ENCODE results near the gene OPA1.

OPA1 gene

DNA sequence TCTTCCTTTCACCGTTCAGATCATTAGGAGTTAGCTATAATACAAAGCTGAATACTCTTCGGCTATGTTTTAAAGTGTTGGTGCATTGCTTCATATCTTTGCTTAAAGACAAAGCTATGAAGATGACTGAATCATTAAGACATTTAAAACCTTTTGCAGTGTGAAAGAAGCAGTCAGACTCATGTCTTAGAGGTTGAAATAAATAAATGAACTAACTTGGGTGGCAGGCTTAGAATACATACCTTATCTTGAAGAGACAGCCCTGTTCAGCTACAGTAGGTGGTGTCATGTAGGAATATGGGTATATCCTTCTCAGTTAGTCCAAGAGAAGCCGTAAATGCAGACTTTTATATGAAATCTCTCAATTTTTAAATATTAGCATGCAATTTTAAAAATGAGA, 63.4 kb downstream of the OPA1 start:
- Histone ChIP-seq H3K27ac (ENCODE audit: low read length) (no peak overlapping the region), H3K9me3 (ENCODE audit: control insufficient read depth in 1 of 2, low read length in 2 of 2) (no peaks in the 10 kb centered on the region), H3K27me3 (ENCODE audit: low read depth, low read length) (no peaks in the 10 kb centered on the region), H3K4me1 (ENCODE audit: control insufficient read depth in 1 of 2, insufficient read depth in 2 of 2, low read length in 2 of 2) (no peaks in the 10 kb centered on the region), H3K4me3 (ENCODE audit: low read depth in 1 of 2, low read length in 2 of 2) (no peak overlapping the region), H3K36me3 (ENCODE audit: control insufficient read depth in 1 of 2, insufficient read depth in 2 of 2, low read length in 2 of 2) (peaks cover 29 to 47% of the 10 kb centered on the region in 2 donors)

DNA sequence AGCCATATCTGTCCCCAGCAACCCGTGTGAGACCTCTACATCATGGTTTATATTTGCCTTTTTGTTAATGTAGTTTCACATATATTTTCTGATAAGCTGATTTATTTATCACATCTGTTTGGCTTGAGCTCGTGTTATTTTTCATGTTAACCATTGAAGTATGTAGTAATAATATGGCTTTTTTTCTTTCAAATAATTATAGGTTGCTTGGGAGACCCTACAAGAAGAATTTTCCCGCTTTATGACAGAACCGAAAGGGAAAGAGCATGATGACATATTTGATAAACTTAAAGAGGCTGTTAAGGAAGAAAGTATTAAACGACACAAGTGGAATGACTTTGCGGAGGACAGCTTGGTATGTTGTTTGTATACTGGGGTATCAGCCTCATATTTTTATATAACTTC, 63.9 kb downstream of the OPA1 start:
- H3K4me1 ChIP-seq (ENCODE audit: control insufficient read depth in 1 of 2, insufficient read depth in 2 of 2, low read length in 2 of 2) = no peaks in the 10 kb centered on the region
- peaks cover 29 to 47% of the 10 kb centered on the region in 2 donors for H3K36me3 ChIP-seq (ENCODE audit: control insufficient read depth in 1 of 2, insufficient read depth in 2 of 2, low read length in 2 of 2)
- H3K27ac ChIP-seq (ENCODE audit: low read length) = no peak overlapping the region
- no peaks in the 10 kb centered on the region for H3K9me3 ChIP-seq (ENCODE audit: control insufficient read depth in 1 of 2, low read length in 2 of 2)
- no peaks in the 10 kb centered on the region for H3K27me3 ChIP-seq (ENCODE audit: low read depth, low read length)
- no peak overlapping the region for H3K4me3 ChIP-seq (ENCODE audit: low read depth in 1 of 2, low read length in 2 of 2)

DNA sequence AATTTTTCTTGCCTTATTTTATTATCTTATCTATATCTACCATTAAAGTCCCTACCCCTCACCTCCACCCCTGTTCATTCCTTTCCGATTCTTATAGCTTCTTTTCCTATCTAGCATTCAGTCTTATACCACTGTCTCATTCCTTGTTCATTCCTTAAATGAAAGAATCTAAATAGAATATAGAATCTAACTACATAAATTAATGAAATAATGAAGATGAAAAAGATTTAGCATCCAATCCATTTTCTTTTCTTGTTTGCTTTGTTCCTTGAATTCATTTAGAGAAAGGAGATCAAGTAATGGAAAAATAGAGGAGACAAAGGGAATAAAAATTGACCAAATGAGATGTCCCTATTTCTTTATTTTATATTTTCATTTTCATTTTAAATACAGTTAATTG, 67.2 kb downstream of the OPA1 start:
- no peaks in the 10 kb centered on the region for H3K4me1 ChIP-seq (ENCODE audit: control insufficient read depth in 1 of 2, insufficient read depth in 2 of 2, low read length in 2 of 2)
- no peak overlapping the region for H3K27ac ChIP-seq (ENCODE audit: low read length)

DNA sequence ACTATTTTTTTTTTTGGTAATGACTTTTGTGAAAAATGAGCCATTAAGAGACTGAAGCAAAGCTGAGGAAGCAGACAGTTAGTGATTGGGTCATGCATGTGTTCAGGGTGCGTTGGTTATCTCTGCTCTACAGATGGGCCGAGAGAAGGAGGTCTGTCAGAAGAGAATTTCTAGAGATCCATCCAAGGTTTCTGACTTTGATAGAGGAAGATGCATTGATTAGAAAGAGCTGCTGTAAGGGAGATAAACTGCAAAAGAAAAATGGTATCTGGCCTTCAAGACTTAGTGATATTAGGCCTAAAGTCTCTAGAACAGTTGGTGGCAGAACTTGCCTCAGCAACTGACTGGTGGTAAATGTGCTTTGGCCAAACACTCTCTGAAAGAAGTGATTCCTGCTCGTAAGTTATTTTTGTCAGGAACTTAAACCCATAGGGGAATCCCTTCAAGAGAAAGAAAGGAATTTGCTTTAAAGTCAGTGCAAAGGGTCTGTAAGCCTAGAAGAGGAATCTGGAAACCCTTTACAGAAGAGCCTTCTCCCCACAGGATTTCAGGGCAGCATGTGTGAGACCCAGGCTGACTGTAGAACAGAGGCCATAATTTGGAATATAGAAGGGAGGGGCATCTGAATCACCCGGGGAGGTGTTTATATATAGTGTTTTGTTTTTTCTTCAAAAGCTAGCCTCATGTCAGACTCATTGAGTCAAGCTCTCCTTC, 67.8 kb downstream of the OPA1 start:
- Histone ChIP-seq H3K36me3 (ENCODE audit: control insufficient read depth in 1 of 2, insufficient read depth in 2 of 2, low read length in 2 of 2) (peaks cover 36 to 47% of the 10 kb centered on the region in 2 donors), H3K9me3 (ENCODE audit: control insufficient read depth in 1 of 2, low read length in 2 of 2) (no peaks in the 10 kb centered on the region), H3K27ac (ENCODE audit: low read length) (no peak overlapping the region), H3K4me1 (ENCODE audit: control insufficient read depth in 1 of 2, insufficient read depth in 2 of 2, low read length in 2 of 2) (no peaks in the 10 kb centered on the region), H3K4me3 (ENCODE audit: low read depth in 1 of 2, low read length in 2 of 2) (no peak overlapping the region), H3K27me3 (ENCODE audit: low read depth, low read length) (no peaks in the 10 kb centered on the region)

More for the DNA sequence above, 67.2 kb downstream of the OPA1 start:
- Histone ChIP-seq H3K36me3 (ENCODE audit: control insufficient read depth in 1 of 2, insufficient read depth in 2 of 2, low read length in 2 of 2) (peaks cover 36 to 53% of the 10 kb centered on the region in 2 donors), H3K27me3 (ENCODE audit: low read depth, low read length) (no peaks in the 10 kb centered on the region), H3K4me3 (ENCODE audit: low read depth in 1 of 2, low read length in 2 of 2) (no peak overlapping the region), H3K9me3 (ENCODE audit: control insufficient read depth in 1 of 2, low read length in 2 of 2) (no peaks in the 10 kb centered on the region)

DNA sequence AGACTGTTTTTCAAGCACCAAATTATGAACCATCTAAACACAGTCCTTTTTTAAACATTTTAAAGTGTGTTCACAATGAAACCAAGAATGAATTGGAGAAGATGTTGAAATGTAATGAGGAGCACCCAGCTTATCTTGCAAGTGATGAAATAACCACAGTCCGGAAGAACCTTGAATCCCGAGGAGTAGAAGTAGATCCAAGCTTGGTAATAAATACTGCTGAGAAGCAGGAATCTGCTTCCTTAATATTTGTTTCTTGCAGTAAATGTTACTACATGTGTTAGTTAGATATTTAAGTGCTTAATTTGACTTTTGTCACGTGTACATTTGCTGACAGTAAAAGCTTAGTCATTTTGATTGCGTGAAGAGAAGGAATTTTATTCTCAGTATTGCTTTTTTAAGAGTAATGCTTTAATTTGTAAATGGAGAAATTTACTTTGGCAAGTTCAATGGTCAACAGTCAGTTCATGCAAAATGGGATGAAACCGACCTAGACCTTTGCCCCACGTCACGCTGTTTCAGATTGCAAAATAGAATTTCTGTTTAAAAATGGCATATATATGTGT, 69.8 kb downstream of the OPA1 start:
- no peak overlapping the region for H3K27ac ChIP-seq (ENCODE audit: low read length)
- H3K9me3 ChIP-seq (ENCODE audit: control insufficient read depth in 1 of 2, low read length in 2 of 2) = no peaks in the 10 kb centered on the region
- no peak overlapping the region for H3K4me3 ChIP-seq (ENCODE audit: low read depth in 1 of 2, low read length in 2 of 2)
- H3K36me3 ChIP-seq (ENCODE audit: control insufficient read depth in 1 of 2, insufficient read depth in 2 of 2, low read length in 2 of 2) = peaks cover 29 to 39% of the 10 kb centered on the region in 2 donors
- no peaks in the 10 kb centered on the region for H3K4me1 ChIP-seq (ENCODE audit: control insufficient read depth in 1 of 2, insufficient read depth in 2 of 2, low read length in 2 of 2)
- no peaks in the 10 kb centered on the region for H3K27me3 ChIP-seq (ENCODE audit: low read depth, low read length)

DNA sequence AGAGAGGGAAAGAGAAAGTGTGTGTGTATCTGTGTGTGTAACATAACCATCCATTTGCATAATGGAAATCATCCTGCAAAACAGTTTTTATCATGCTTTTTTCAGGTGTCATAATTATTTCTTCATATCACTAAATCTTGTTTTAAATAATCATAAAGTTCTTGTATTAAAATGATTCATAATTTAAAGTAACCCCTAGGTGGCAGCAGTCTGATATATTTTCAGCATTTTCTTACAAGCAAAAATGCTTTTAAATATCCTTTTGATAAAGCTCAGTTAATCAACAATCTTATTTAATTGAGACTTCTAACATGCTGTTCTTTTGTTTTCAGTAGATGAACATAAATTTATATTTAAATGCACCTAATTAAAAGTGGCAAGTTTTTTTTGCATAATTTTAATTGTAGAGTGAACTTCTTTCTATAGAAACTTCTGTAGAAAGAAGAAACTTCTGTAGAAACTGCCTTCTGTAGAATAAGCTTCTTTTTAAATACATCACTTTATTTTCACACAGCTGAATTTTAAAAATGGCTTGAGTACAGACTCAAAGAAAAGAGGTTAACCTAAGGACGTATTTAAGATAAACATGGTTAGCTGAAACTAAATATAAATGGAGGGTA, 72.5 kb downstream of the OPA1 start:
- Histone ChIP-seq H3K27me3 (ENCODE audit: low read depth, low read length) (no peaks in the 10 kb centered on the region), H3K27ac (ENCODE audit: low read length) (no peak overlapping the region), H3K4me1 (ENCODE audit: control insufficient read depth in 1 of 2, insufficient read depth in 2 of 2, low read length in 2 of 2) (no peaks in the 10 kb centered on the region), H3K36me3 (ENCODE audit: control insufficient read depth in 1 of 2, insufficient read depth in 2 of 2, low read length in 2 of 2) (peaks cover 29 to 34% of the 10 kb centered on the region in 2 donors), H3K4me3 (ENCODE audit: low read depth in 1 of 2, low read length in 2 of 2) (no peak overlapping the region), H3K9me3 (ENCODE audit: control insufficient read depth in 1 of 2, low read length in 2 of 2) (no peaks in the 10 kb centered on the region)

DNA sequence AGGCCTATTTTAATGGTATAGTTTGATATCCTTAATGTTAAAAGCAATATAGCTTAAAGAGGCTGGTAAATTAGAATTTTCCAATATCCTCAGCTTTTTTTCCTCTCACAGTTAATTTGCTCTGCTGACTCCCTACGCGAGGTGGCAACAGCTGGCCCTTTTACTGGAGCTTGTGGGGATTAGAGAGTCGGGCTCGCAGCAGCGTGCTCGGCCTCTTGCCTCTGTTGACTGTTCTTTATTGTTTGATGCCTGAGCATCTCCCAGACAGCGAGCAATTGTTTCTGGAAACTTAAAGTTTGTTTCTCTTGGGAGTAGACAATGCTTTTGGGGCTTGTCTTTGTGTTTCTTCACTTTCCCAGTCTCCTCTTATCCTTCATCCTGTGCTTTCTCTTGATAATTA, 80.8 kb downstream of the OPA1 start:
- no peak overlapping the region for H3K27ac ChIP-seq (ENCODE audit: low read length)

DNA sequence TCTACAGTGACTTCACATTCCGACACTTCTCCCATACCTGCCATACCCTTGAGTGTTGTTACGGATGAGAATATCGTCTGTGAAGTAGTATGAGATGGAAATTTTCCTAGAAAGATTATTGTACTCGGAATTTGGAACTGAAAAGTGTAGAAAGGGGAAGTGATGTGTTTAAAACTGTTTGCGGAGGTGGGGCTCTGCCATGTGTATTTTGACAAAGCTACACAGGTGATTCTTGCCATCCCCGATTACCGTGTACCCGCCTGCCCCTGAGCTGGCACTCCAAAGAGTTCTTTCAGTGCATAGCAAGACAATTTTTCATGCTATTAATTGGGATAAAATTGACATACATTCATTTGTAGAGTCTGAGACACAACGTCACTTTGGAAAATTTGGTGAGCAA, 81.7 kb downstream of the OPA1 start:
- H3K36me3 ChIP-seq (ENCODE audit: control insufficient read depth in 1 of 2, insufficient read depth in 2 of 2, low read length in 2 of 2) = peaks cover 10 to 31% of the 10 kb centered on the region in 2 donors
- H3K4me1 ChIP-seq (ENCODE audit: control insufficient read depth in 1 of 2, insufficient read depth in 2 of 2, low read length in 2 of 2) = no peaks in the 10 kb centered on the region
- no peak overlapping the region for H3K27ac ChIP-seq (ENCODE audit: low read length)
- no peaks in the 10 kb centered on the region for H3K27me3 ChIP-seq (ENCODE audit: low read depth, low read length)
- no peak overlapping the region for H3K4me3 ChIP-seq (ENCODE audit: low read depth in 1 of 2, low read length in 2 of 2)
- no peaks in the 10 kb centered on the region for H3K9me3 ChIP-seq (ENCODE audit: control insufficient read depth in 1 of 2, low read length in 2 of 2)

More for the DNA sequence above, 80.8 kb downstream of the OPA1 start:
- Histone ChIP-seq H3K4me1 (ENCODE audit: control insufficient read depth in 1 of 2, insufficient read depth in 2 of 2, low read length in 2 of 2) (no peaks in the 10 kb centered on the region), H3K36me3 (ENCODE audit: control insufficient read depth in 1 of 2, insufficient read depth in 2 of 2, low read length in 2 of 2) (peaks cover 10 to 29% of the 10 kb centered on the region in 2 donors), H3K9me3 (ENCODE audit: control insufficient read depth in 1 of 2, low read length in 2 of 2) (no peaks in the 10 kb centered on the region), H3K27me3 (ENCODE audit: low read depth, low read length) (no peaks in the 10 kb centered on the region), H3K4me3 (ENCODE audit: low read depth in 1 of 2, low read length in 2 of 2) (no peak overlapping the region)

DNA sequence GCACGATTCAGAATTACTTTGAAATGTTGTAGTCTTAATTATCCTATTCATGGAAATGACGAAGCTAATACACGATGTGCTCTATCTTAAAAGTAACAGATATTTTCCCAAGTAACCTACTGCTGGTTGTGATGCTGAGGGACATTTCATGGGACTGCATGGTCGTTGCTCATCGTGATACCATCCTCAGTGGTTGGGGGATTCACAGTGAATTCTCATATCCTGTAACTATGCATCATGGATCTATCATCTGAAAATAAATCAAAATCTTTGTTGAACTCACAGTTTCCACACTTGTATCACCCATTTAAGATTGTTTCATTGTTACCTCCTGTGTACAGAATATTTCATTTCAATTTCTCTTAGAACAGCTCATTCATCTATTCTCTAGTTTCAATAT, 84.7 kb downstream of the OPA1 start:
- no peaks in the 10 kb centered on the region for H3K9me3 ChIP-seq (ENCODE audit: control insufficient read depth in 1 of 2, low read length in 2 of 2)
- H3K27me3 ChIP-seq (ENCODE audit: low read depth, low read length) = no peaks in the 10 kb centered on the region
- H3K36me3 ChIP-seq (ENCODE audit: control insufficient read depth in 1 of 2, insufficient read depth in 2 of 2, low read length in 2 of 2) = peaks cover 5 to 21% of the 10 kb centered on the region in 2 donors
- no peak overlapping the region for H3K4me3 ChIP-seq (ENCODE audit: low read depth in 1 of 2, low read length in 2 of 2)
- no peak overlapping the region for H3K27ac ChIP-seq (ENCODE audit: low read length)
- no peaks in the 10 kb centered on the region for H3K4me1 ChIP-seq (ENCODE audit: control insufficient read depth in 1 of 2, insufficient read depth in 2 of 2, low read length in 2 of 2)

DNA sequence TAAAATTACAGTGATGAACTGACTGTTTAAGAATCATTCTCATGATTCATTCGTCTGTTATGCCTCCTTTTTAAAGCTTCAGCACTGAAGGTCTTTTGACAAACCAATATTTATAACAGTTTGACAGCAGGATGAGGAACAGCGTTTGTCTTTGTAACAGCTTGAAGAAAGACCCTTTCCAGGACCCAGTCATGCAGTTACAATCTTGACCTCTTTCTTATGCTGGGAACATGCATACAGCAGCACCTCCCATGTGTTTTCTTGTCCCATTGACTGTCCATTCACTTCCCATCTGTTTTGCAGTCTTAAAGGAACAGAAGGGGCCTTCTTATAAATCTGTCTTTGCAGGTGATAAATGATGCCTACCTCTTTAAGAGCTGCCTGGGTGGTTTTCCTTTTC, 87.2 kb downstream of the OPA1 start:
- H3K4me3 ChIP-seq (ENCODE audit: low read depth in 1 of 2, low read length in 2 of 2) = no peak overlapping the region
- H3K27ac ChIP-seq (ENCODE audit: low read length) = no peak overlapping the region
- no peaks in the 10 kb centered on the region for H3K27me3 ChIP-seq (ENCODE audit: low read depth, low read length)
- H3K4me1 ChIP-seq (ENCODE audit: control insufficient read depth in 1 of 2, insufficient read depth in 2 of 2, low read length in 2 of 2) = no peaks in the 10 kb centered on the region
- H3K9me3 ChIP-seq (ENCODE audit: control insufficient read depth in 1 of 2, low read length in 2 of 2) = no peaks in the 10 kb centered on the region
- peaks cover 13% of the 10 kb centered on the region in 2 donors for H3K36me3 ChIP-seq (ENCODE audit: control insufficient read depth in 1 of 2, insufficient read depth in 2 of 2, low read length in 2 of 2)

DNA sequence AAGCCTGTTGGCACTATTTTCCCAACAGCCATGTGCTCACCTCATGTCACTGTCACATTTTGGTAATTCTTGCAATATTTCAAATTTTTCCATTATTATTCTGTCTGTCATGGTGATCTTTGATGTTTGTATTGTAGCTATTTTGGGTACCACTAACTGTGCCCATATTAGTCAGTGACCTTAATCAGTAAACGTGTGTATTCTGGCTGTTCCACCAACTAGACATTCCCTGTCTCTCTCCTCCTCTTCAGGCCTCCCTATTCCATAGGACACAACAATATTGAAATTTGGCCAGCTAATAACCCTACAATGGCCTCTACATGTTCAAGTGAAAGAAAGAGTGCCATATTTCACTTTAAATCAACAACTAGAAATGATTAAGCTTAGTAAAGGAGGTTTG, 88.6 kb downstream of the OPA1 start:
- Histone ChIP-seq H3K9me3 (ENCODE audit: control insufficient read depth in 1 of 2, low read length in 2 of 2) (no peaks in the 10 kb centered on the region), H3K27ac (ENCODE audit: low read length) (no peak overlapping the region), H3K27me3 (ENCODE audit: low read depth, low read length) (no peaks in the 10 kb centered on the region), H3K4me3 (ENCODE audit: low read depth in 1 of 2, low read length in 2 of 2) (no peak overlapping the region), H3K4me1 (ENCODE audit: control insufficient read depth in 1 of 2, insufficient read depth in 2 of 2, low read length in 2 of 2) (no peaks in the 10 kb centered on the region), H3K36me3 (ENCODE audit: control insufficient read depth in 1 of 2, insufficient read depth in 2 of 2, low read length in 2 of 2) (peaks cover 13% of the 10 kb centered on the region in 2 donors)
